Measurements from ENCODE around the gene SAFB2. TPM values are rescaled to one million over a fixed set of nuclear protein-coding genes. Genes with fewer than 3 reads are reported as not detected.

The SAFB2 gene
- total RNA-seq, 1 experiment from 2014 or later: 86.9 TPM

GRCh38 chr19:5612891-5613865 lies 9.4 kb downstream of the SAFB2 start:
- H3K9ac ChIP-seq (ENCODE audit: low read length): no peak overlapping the region
- H3K9me3 ChIP-seq (ENCODE audit: control insufficient read depth in 1 of 2, insufficient read depth in 1 of 2, low read depth in 1 of 2, low read length in 2 of 2): no peaks in the 10 kb centered on the region
- DNase-seq (ENCODE audit: low read depth, low spot score) (no peak), ATAC-seq (no peak)
- no TSS peak for BruUV-seq (replicated peaks)
- ChIA-PET RAD21 (ENCODE audit: low non-redundant PET in 1 of 2, low total read pairs in 2 of 2, uncharacterized antibody in 2 of 2, unreplicated experiment in 2 of 2) (no interaction called here), CTCF (no interaction called here), POLR2A (interaction anchor here (1.7 kb wide), 1 partner anchor 10 kb away, joined by 3 read pairs; the partner anchor contains the start of genes SAFB and SAFB2)
- no peak overlapping the region for H3K4me2 ChIP-seq (ENCODE audit: low read length)
- H2AFZ ChIP-seq (ENCODE audit: low read depth, low read length, poor library complexity, severe bottlenecking): no peak overlapping the region
- intact Hi-C loops (cut with micrococcal nuclease): no loop called here
- peaks cover 79% of the 10 kb centered on the region for H3K79me2 ChIP-seq (ENCODE audit: insufficient read depth, low read length)
- H3K27me3 ChIP-seq (ENCODE audit: insufficient read depth, low read length): no peaks in the 10 kb centered on the region
- no peaks in the 10 kb centered on the region for H3K9me2 ChIP-seq (ENCODE audit: insufficient read depth)
- 0 out of 2 replicates have a peak, but pooled peaks cover 5% of the 10 kb centered on the region for H4K20me1 ChIP-seq (ENCODE audit: insufficient read depth)
- no peak overlapping the region for H3K4me3 ChIP-seq (replicated peaks in 1 of 2; ENCODE audit: low read depth in 1 of 2, low read length in 2 of 2)
- no peak for TF ChIP-seq SIN3A (IDR thresholded peaks at IDR 0.05; ENCODE audit: low read depth)
- no peak for TF ChIP-seq FOSL1 (IDR thresholded peaks at IDR 0.05; ENCODE audit: low read depth)
- TF ChIP-seq ZNF274 (IDR thresholded peaks at IDR 0.05; ENCODE audit: low read depth, low read length): no peak
- TF ChIP-seq RAD21 (IDR thresholded peaks at IDR 0.05; ENCODE audit: low read depth): no peak
- TF ChIP-seq SP1 (IDR thresholded peaks at IDR 0.05; ENCODE audit: low read depth): no peak
- no peak for TF ChIP-seq CTCF (IDR thresholded peaks at IDR 0.05 in 2 of 3, conservative IDR thresholded peaks at IDR 0.05 in 1 of 3; ENCODE audit: borderline replicate concordance in 1 of 3, insufficient read depth in 1 of 3, low read depth in 2 of 3, low read length in 2 of 3)
- TF ChIP-seq MAX (IDR thresholded peaks at IDR 0.05): no peak
- no peak for TF ChIP-seq YY1 (IDR thresholded peaks at IDR 0.05; ENCODE audit: extremely low read depth, insufficient replicate concordance, low read depth, low read length)
- no peak for TF ChIP-seq ZBTB33 (IDR thresholded peaks at IDR 0.05; ENCODE audit: extremely low read depth, insufficient replicate concordance, low read length)
- TF ChIP-seq ATF3 (IDR thresholded peaks at IDR 0.05): no peak
- TF ChIP-seq REST (IDR thresholded peaks at IDR 0.05; ENCODE audit: low read depth): no peak
- no peak for TF ChIP-seq EGR1 (IDR thresholded peaks at IDR 0.05; ENCODE audit: low read depth)
- TF ChIP-seq ELF1 (IDR thresholded peaks at IDR 0.05; ENCODE audit: borderline replicate concordance, low read depth): no peak
- TF ChIP-seq CEBPB (IDR thresholded peaks at IDR 0.05; ENCODE audit: low read depth): no peak
- TF ChIP-seq POLR2A (IDR thresholded peaks at IDR 0.05; ENCODE audit: borderline replicate concordance, extremely low read depth, insufficient read depth, insufficient read length): no peak
- no peak for TF ChIP-seq JUND (IDR thresholded peaks at IDR 0.05)
- no peaks in the 10 kb centered on the region for H3K4me1 ChIP-seq (ENCODE audit: control insufficient read depth in 1 of 2, insufficient read depth in 2 of 2, low read length in 2 of 2)
- no peak overlapping the region for H3K27ac ChIP-seq (ENCODE audit: low read depth, low read length)
- peaks cover 66 to 73% of the 10 kb centered on the region in 2 experiments for H3K36me3 ChIP-seq (ENCODE audit: control insufficient read depth in 1 of 2, insufficient read depth in 2 of 2, low read length in 2 of 2)
